BE2C (cell line): ENCODE data around the gene DMRTA2.
A peak's percentile ranks its signal among the peaks of the same experiment; 100 is the strongest.

Source experiments
- DNase-seq: peaks from one replicate; pipeline ENCODE4 v3.0.0-alpha.2; 2020
- H3K27me3 ChIP-seq: fragments of 250-450 bp; sonication (Bioruptor Pico); 2 replicates; pipeline ENCODE4 v1.5.1; 2020; ENCODE audit warnings: mild to moderate bottlenecking
- H3K36me3 ChIP-seq: fragments of 250-450 bp; sonication (Bioruptor Pico); 2 replicates; pipeline ENCODE4 v1.5.1; 2020; ENCODE audit warnings: mild to moderate bottlenecking
- H3K4me1 ChIP-seq: fragments of 250-450 bp; sonication (Bioruptor Pico); 2 replicates; pipeline ENCODE4 v1.5.1; 2020
- H3K4me3 ChIP-seq: 2 replicates; pipeline ENCODE4 v1.5.1; 2011; ENCODE audit warnings: low read depth, low read length
- H3K9me3 ChIP-seq: fragments of 250-450 bp; sonication (Bioruptor Pico); 2 replicates; pipeline ENCODE4 v1.5.1; 2020
- CTCF ChIP-seq: IDR thresholded peaks from 2 replicates; pipeline ENCODE4 v1.5.1; 2012; ENCODE audit warnings: mild to moderate bottlenecking, low read depth, low read length

DMRTA2 gene

GRCh38 chr1:50421768-50422674 lies 1.2 kb downstream of the DMRTA2 start:
- Histone ChIP-seq H3K4me3 (no peak overlapping the region), H3K27me3 (peaks cover 98% of the 10 kb centered on the region), H3K9me3 (no peaks in the 10 kb centered on the region), H3K36me3 (no peaks in the 10 kb centered on the region), H3K4me1 (peaks cover 3% of the 10 kb centered on the region; the same call in 1 of the 2 replicates)
- DNase-seq, result no peak
- no peak for TF ChIP-seq CTCF

DNA sequence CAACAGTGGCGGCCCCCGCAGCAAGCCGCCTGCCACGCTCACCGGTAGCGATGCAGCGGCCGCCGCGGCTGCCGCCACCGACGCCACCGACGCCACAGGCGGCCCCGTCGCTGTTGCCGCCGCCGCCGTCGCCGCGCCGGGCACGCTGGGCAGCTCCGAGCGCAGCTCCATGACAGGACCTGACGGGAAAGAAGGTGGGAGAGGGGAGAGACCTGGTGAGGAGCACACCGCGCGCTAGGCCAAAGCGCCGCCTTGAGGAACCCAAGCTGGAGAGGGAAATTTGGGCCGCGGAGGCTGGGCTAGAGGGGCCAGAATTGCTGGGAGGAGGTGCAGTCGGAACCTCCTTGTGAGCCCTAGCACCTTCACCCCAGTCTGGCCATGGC lies 1.9 kb downstream of the DMRTA2 start:
- Histone ChIP-seq H3K4me3 (no peak overlapping the region), H3K27me3 (peaks cover 98% of the 10 kb centered on the region)

DNA sequence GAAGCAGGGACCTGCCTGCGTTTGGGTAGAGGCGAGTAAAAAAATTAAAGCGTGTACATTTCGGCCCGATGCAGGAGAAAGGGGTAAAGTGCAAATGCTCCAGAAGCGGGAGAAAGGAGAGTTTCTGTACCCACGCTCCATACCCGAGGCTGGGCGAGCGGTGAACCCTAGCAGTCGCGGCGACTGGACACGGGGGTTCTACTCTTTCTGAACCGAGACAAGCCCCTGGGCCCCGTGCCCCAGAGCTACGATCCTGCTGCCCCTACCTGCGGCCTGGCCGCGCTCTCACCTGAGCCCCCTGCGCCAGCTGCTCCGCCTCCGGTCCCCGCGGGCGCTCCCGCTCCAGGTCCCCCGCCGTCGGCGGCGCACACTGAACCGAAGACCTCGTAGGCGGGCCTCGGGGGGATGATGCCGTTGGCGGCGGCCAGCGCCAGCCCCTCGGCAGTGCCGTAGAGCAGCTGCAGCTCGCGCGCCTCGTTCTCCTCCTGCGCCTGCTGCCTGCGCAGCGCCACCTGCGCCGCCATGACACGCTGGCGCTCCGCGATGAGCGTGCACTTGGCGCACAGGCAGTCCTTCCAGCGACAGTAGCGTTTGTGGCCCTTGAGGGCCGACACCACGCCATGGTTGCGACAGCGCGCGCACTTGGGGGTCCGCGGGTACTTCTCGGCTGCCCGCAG lies 2.4 kb downstream of the DMRTA2 start:
- no peak overlapping the region for H3K4me3 ChIP-seq
- DNase-seq, result no peak
- no peak for TF ChIP-seq CTCF

More for the DNA sequence above, 1.9 kb downstream of the DMRTA2 start:
- H3K36me3 ChIP-seq, result no peaks in the 10 kb centered on the region
- no peak for TF ChIP-seq CTCF
- no peak for DNase-seq
- H3K9me3 ChIP-seq, result no peaks in the 10 kb centered on the region
- peaks cover 3% of the 10 kb centered on the region; the same call in 1 of the 2 replicates for H3K4me1 ChIP-seq

GRCh38 chr1:50419907-50420677 lies 3.2 kb downstream of the DMRTA2 start:
- DNase-seq, result no peak
- no peak overlapping the region for H3K4me3 ChIP-seq

More for the DNA sequence above, 2.4 kb downstream of the DMRTA2 start:
- H3K4me1 ChIP-seq, result peaks cover 3% of the 10 kb centered on the region; the same call in 1 of the 2 replicates
- no peaks in the 10 kb centered on the region for H3K9me3 ChIP-seq
- peaks cover 98% of the 10 kb centered on the region for H3K27me3 ChIP-seq
- no peaks in the 10 kb centered on the region for H3K36me3 ChIP-seq

DNA sequence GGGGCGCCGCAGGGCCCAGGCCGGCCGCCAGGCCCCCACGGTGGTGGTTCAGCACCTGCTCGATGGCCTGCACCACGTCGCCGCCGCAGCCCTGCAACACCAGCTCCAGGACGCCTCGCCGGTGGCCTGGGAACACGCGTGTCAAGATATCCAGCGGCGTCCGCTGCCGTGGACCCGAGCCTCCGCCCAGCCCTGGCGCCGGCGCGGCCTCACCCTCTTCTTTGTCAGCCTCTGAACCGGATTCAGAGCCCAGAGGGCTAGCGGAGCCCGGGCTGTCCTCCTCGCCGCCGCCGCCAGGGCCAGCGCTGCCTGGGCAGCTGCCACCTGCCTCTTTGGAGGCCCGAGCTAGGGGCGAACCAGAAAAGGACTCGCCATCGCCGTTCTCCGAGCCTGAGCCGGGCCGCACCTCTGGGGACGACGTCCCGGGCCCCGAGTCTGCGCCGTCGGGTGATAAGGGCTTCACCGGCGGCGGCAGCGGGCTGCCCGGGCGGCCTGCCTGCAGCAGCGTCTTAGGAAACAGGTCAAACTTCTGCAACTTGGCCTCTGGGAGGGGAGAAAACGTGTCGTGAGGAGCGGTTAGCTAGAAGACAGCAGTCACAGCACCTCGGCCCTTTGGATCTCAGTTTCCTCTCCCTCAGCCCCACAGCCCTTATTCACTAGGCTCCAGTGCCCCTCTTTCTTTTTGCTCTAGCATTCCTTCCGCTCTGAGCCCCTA lies 3.9 kb downstream of the DMRTA2 start:
- peaks cover 98% of the 10 kb centered on the region for H3K27me3 ChIP-seq

More at GRCh38 chr1:50419907-50420677, 3.2 kb downstream of the DMRTA2 start:
- no peak for TF ChIP-seq CTCF
- Histone ChIP-seq H3K4me1 (peaks cover 3% of the 10 kb centered on the region; the same call in 1 of the 2 replicates), H3K9me3 (no peaks in the 10 kb centered on the region), H3K36me3 (no peaks in the 10 kb centered on the region), H3K27me3 (peaks cover 98% of the 10 kb centered on the region)

More for the DNA sequence above, 3.9 kb downstream of the DMRTA2 start:
- DNase-seq, result peak; percentile 44
- TF ChIP-seq CTCF, result peak; percentile 14; the same call in 1 of the 2 replicates
- Histone ChIP-seq H3K4me3 (peak overlapping the region; percentile 20), H3K4me1 (no peaks in the 10 kb centered on the region), H3K9me3 (no peaks in the 10 kb centered on the region), H3K36me3 (no peaks in the 10 kb centered on the region)
